Keratinocyte (primary cell): Measurements from ENCODE around the gene SUGCT. TPM values are rescaled to one million over a fixed set of nuclear protein-coding genes. Genes with fewer than 3 reads are reported as not detected.

Experiments
- DNase-seq: peaks from one replicate; pipeline ENCODE4 v3.0.0-alpha.2; 2011; ENCODE audit warnings: low read depth, missing footprints, low spot score
- FAIRE-seq: peaks from 2 replicates; lab custom pipeline; 2011; peaks lifted over from hg19 to GRCh38; lab: Jason Lieb, UNC
- H2AFZ ChIP-seq: 2 replicates; pipeline ENCODE4 v1.6.0; 2012; ENCODE audit warnings: low read length, control low read depth, inconsistent platforms; ENCODE audit not compliant: control insufficient read depth
- H3K27ac ChIP-seq: 2 replicates; pipeline ENCODE4 v1.5.1; 2011; ENCODE audit warnings: low read length; ENCODE audit not compliant: control insufficient read depth, insufficient read depth
- H3K27me3 ChIP-seq: 3 replicates; pipeline ENCODE4 v1.6.0; 2011; ENCODE audit warnings: low read length; ENCODE audit not compliant: control insufficient read depth, insufficient read depth; ENCODE audit errors: extremely low read depth
- H3K36me3 ChIP-seq, 2 experiments: 2 replicates in 1 of 2; 3 replicates in 1 of 2; pipeline ENCODE4 v1.5.1; 2011; ENCODE audit warnings: low read length in 2 of 2, mild to moderate bottlenecking in 1 of 2; ENCODE audit not compliant: control insufficient read depth in 2 of 2, insufficient read depth in 2 of 2; ENCODE audit errors: extremely low read depth in 1 of 2
- H3K4me1 ChIP-seq: 3 replicates; pipeline ENCODE4 v1.5.1; 2011; ENCODE audit warnings: low read length; ENCODE audit not compliant: control insufficient read depth, insufficient read depth; ENCODE audit errors: extremely low read depth
- H3K4me2 ChIP-seq: 3 replicates; pipeline ENCODE4 v1.6.0; 2011; ENCODE audit warnings: low read depth, low read length; ENCODE audit not compliant: control insufficient read depth, insufficient read depth; ENCODE audit errors: extremely low read depth
- H3K4me3 ChIP-seq, 3 experiments: fragments of 200-600 bp in 1 of 3; sonication (generic) in 1 of 3; 2 replicates in 2 of 3; 3 replicates in 1 of 3; pipeline ENCODE4 v1.5.1; 2011 to 2016; ENCODE audit warnings: low read length in 3 of 3, mild to moderate bottlenecking in 3 of 3, control low read depth in 2 of 3, inconsistent platforms in 1 of 3, low read depth in 1 of 3, mixed read lengths in 1 of 3, mixed run types in 1 of 3, moderate library complexity in 1 of 3; ENCODE audit not compliant: control insufficient read depth in 2 of 3, insufficient read depth in 2 of 3; ENCODE audit errors: extremely low read depth in 1 of 3
- H3K79me2 ChIP-seq: 2 replicates; pipeline ENCODE4 v1.6.0; 2012; ENCODE audit warnings: low read length; ENCODE audit not compliant: control insufficient read depth, insufficient read depth
- H3K9ac ChIP-seq: 3 replicates; pipeline ENCODE4 v1.6.0; 2011; ENCODE audit warnings: low read length; ENCODE audit not compliant: control insufficient read depth, insufficient read depth; ENCODE audit errors: extremely low read depth
- H3K9me1 ChIP-seq: 3 replicates; pipeline ENCODE4 v1.6.0; 2011; ENCODE audit warnings: low read length; ENCODE audit not compliant: control insufficient read depth, insufficient read depth; ENCODE audit errors: extremely low read depth
- H3K9me3 ChIP-seq: 2 replicates; pipeline ENCODE4 v1.5.1; 2012; ENCODE audit warnings: low read depth, low read length; ENCODE audit not compliant: control insufficient read depth
- H4K20me1 ChIP-seq: 3 replicates; pipeline ENCODE4 v1.6.0; 2011; ENCODE audit warnings: low read length; ENCODE audit not compliant: control insufficient read depth, insufficient read depth; ENCODE audit errors: extremely low read depth
- EZH2 ChIP-seq: IDR thresholded peaks from one replicate; pipeline ENCODE4 v1.6.1; 2012; ENCODE audit warnings: inconsistent platforms, mild to moderate bottlenecking, low read length, moderate library complexity
- dilution Hi-C: fragments of 300-500 bp; cut with MboI; formaldehyde crosslinking; loops from one replicate; pipeline ENCODE4 v1.7.0; 2020; ENCODE audit warnings: low sequenced_read_pairs; ENCODE audit not compliant: extremely low pct_ligation_motif_present
- polyA plus RNA-seq, 5 experiments: library from polyadenylated mRNA; depleted of rRNA in 3 of 5; stranded (reverse) in 3 of 5; stranded (forward) in 1 of 5; unstranded in 1 of 5; fragments of >200 nt; gene quantifications; 1 replicate in 1 of 5; 2 replicates in 3 of 5; 3 replicates in 1 of 5; pipeline versions ENCODE4 v1.2.1 to v1.2.3, GENCODE V29; 2011 to 2012; ENCODE audit warnings: missing spikeins in 2 of 5, low read depth in 1 of 5, low replicate concordance in 1 of 5
- TF ChIP-seq, protein P1 (sequence below), 3 experiments: IDR thresholded peaks in 1 of 3; conservative IDR thresholded peaks in 1 of 3; optimal IDR thresholded peaks in 1 of 3; 2 replicates in 2 of 3; 3 replicates in 1 of 3; pipeline versions ENCODE3 to v1.5.1; 2011; ENCODE audit warnings: low read length in 3 of 3, mild to moderate bottlenecking in 3 of 3, moderate library complexity in 2 of 3, control low read depth in 1 of 3, inconsistent platforms in 1 of 3; ENCODE audit not compliant: insufficient read depth in 2 of 3; ENCODE audit errors: extremely low read depth in 1 of 3

SUGCT gene
- polyA plus RNA-seq, 1 donor (not counting 4 experiments of a cell fraction or from before 2014, with no cell fraction given): 134 TPM

DNA sequence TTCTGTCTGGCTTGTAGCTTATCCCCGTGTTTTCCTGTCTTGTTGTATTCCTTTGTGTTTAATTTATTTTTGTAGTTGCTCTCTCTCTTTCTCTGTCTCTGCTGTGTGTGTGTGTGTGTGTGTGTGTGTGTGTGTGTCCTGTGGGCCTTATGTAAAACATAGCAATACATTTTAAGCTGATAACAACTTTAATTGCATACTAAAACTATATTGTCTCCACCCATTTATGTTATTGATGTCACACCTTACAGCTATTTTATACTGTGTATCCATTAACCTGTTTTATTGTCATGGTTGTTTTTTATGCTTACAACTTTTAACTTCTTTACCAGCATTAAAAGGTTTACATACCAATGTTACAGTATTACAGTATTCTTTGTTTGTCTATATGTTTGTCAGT lies 293.6 kb downstream of the SUGCT start:
- H3K9me3 ChIP-seq: no peaks in the 10 kb centered on the region
- H3K4me3 ChIP-seq: no peak overlapping the region
- no peak overlapping the region for H3K9ac ChIP-seq
- no peaks in the 10 kb centered on the region for H4K20me1 ChIP-seq
- DNase-seq: no peak
- H3K4me2 ChIP-seq: no peak overlapping the region
- dilution Hi-C loops: no loop called here
- H2AFZ ChIP-seq: no peak overlapping the region
- H3K27ac ChIP-seq: no peak overlapping the region
- TF ChIP-seq, protein P1, sequence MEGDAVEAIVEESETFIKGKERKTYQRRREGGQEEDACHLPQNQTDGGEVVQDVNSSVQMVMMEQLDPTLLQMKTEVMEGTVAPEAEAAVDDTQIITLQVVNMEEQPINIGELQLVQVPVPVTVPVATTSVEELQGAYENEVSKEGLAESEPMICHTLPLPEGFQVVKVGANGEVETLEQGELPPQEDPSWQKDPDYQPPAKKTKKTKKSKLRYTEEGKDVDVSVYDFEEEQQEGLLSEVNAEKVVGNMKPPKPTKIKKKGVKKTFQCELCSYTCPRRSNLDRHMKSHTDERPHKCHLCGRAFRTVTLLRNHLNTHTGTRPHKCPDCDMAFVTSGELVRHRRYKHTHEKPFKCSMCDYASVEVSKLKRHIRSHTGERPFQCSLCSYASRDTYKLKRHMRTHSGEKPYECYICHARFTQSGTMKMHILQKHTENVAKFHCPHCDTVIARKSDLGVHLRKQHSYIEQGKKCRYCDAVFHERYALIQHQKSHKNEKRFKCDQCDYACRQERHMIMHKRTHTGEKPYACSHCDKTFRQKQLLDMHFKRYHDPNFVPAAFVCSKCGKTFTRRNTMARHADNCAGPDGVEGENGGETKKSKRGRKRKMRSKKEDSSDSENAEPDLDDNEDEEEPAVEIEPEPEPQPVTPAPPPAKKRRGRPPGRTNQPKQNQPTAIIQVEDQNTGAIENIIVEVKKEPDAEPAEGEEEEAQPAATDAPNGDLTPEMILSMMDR (optimal IDR thresholded peaks at IDR 0.05 in 1 of 3, IDR thresholded peaks at IDR 0.05 in 1 of 3, conservative IDR thresholded peaks at IDR 0.05 in 1 of 3; ENCODE audit: extremely low read depth in 1 of 3, insufficient read depth in 2 of 3, low read length in 3 of 3): no peak
- TF ChIP-seq EZH2: no peak
- H3K36me3 ChIP-seq: no peaks in the 10 kb centered on the region
- no peaks in the 10 kb centered on the region for H3K9me1 ChIP-seq
- H3K4me1 ChIP-seq: no peaks in the 10 kb centered on the region
- no peaks in the 10 kb centered on the region for H3K79me2 ChIP-seq
- no peak for FAIRE-seq
- H3K27me3 ChIP-seq: no peaks in the 10 kb centered on the region

DNA sequence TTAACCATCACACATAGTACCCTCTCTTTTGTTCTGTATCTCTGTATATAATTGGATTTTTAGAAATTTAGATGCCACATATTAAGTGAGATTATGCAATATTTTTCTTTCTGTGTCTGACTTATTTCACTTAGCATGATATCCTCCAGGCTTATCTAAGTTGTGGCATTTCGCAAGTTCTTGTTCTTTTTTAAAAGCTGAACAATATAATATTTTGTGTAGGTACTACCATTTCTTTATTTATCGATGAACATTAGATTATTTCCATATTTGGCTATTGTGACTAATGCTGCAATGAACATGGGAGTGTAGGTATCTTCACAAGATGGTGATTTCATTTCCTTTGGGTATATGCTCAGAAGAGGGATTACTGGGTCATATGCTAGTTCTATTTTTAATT lies 295.0 kb downstream of the SUGCT start:
- dilution Hi-C loops: no loop called here
- FAIRE-seq: no peak
- H4K20me1 ChIP-seq: no peaks in the 10 kb centered on the region

More for the DNA sequence above, 295.0 kb downstream of the SUGCT start:
- Histone ChIP-seq H2AFZ (no peak overlapping the region), H3K4me2 (no peak overlapping the region), H3K4me3 (no peak overlapping the region), H3K36me3 (no peaks in the 10 kb centered on the region), H3K4me1 (no peaks in the 10 kb centered on the region), H3K27ac (no peak overlapping the region), H3K79me2 (no peaks in the 10 kb centered on the region), H3K9ac (no peak overlapping the region), H3K27me3 (no peaks in the 10 kb centered on the region), H3K9me3 (no peaks in the 10 kb centered on the region), H3K9me1 (no peaks in the 10 kb centered on the region)
- TF ChIP-seq, protein P1 (optimal IDR thresholded peaks at IDR 0.05 in 1 of 3, IDR thresholded peaks at IDR 0.05 in 1 of 3, conservative IDR thresholded peaks at IDR 0.05 in 1 of 3; ENCODE audit: extremely low read depth in 1 of 3, insufficient read depth in 2 of 3, low read length in 3 of 3): no peak
- TF ChIP-seq EZH2: no peak
- no peak for DNase-seq
